Prostate gland (tissue), 1 donor: ENCODE data around the gene R3HDM2.
"Not testable (repeated sequence)": the region's sequence is repeated elsewhere in the genome, so short reads cannot be mapped to it uniquely, and the experiment has no call there.

Experiments
- POLR2A ChIP-seq: fragments of 450-650 bp; IDR thresholded peaks from one replicate; pipeline ENCODE4 v1.6.1; 2016; ENCODE audit warnings: antibody characterized with exemption, mild to moderate bottlenecking
- POLR2AphosphoS5 ChIP-seq: sonication (generic); formaldehyde crosslinking; IDR thresholded peaks from one replicate; pipeline ENCODE4 v1.6.1; 2017; ENCODE audit warnings: antibody characterized with exemption

- not testable (repeated sequence) for TF ChIP-seq POLR2AphosphoS5, POLR2A
Observed at GRCh38 chr12:57282073-57282472, 148.8 kb downstream of the R3HDM2 start.
